K562 (cell line): ENCODE measurements around the gene ENDOD1. TPM values are rescaled to one million over a fixed set of nuclear protein-coding genes. Genes with fewer than 3 reads are reported as not detected.

ENCODE experiments used
- CBX5 ChIP-seq: IDR thresholded peaks from 2 replicates; pipeline ENCODE4 v1.6.1; 2014; ENCODE audit warnings: low read depth, borderline replicate concordance
- CREB1 ChIP-seq, 2 experiments: sonication (generic) in 1 of 2; formaldehyde crosslinking in 1 of 2; IDR thresholded peaks; 2 replicates each; pipeline versions ENCODE4 v1.6.1 to v1.8.0; 2012 to 2022; ENCODE audit warnings: inconsistent platforms in 1 of 2, mild to moderate bottlenecking in 1 of 2, missing genetic modification reagents in 1 of 2, moderate library complexity in 1 of 2
- DPF2 ChIP-seq: fragments of 450-650 bp; IDR thresholded peaks from 2 replicates; pipeline ENCODE4 v1.6.1; 2016
- E2F3 ChIP-seq: fragments of 250-450 bp; sonication (Bioruptor Pico); IDR thresholded peaks from 2 replicates; pipeline ENCODE4 v1.4.0; 2020; ENCODE audit warnings: mild to moderate bottlenecking
- GATAD2B ChIP-seq: fragments of 450-650 bp; IDR thresholded peaks from 2 replicates; pipeline ENCODE4 v1.6.1; 2017; ENCODE audit warnings: mild to moderate bottlenecking, borderline replicate concordance
- KAT8 ChIP-seq: fragments of 450-650 bp; IDR thresholded peaks from 2 replicates; pipeline ENCODE4 v1.6.1; 2016; ENCODE audit warnings: low read depth, mild to moderate bottlenecking
- KLF10 ChIP-seq: fragments of 250-450 bp; sonication (Bioruptor Pico); IDR thresholded peaks from 2 replicates; pipeline ENCODE4 v1.6.1; 2021; ENCODE audit warnings: matching md5 sums
- KLF16 ChIP-seq: IDR thresholded peaks from 2 replicates; pipeline ENCODE4 v1.6.1; 2016; ENCODE audit warnings: antibody characterized with exemption
- MIER1 ChIP-seq: fragments of 450-650 bp; IDR thresholded peaks from 2 replicates; pipeline ENCODE4 v1.6.1; 2016; ENCODE audit warnings: antibody characterized with exemption, mild to moderate bottlenecking, low read depth
- SMARCA4 ChIP-seq: fragments of 450-650 bp; IDR thresholded peaks from 2 replicates; pipeline ENCODE4 v1.6.1; 2016
- TARDBP ChIP-seq: fragments of 450-650 bp; IDR thresholded peaks from 2 replicates; pipeline ENCODE4 v1.6.1; 2016
- ZBTB11 ChIP-seq, 3 experiments: fragments of 200-800 bp in 1 of 3; fragments of 250-450 bp in 1 of 3; fragments of 450-650 bp in 1 of 3; sonication (Bioruptor Pico) in 1 of 3; sonication (Bioruptor generic) in 1 of 3; formaldehyde crosslinking in 1 of 3; IDR thresholded peaks; 2 replicates each; pipeline versions ENCODE4 v1.6.1 to v1.8.0; 2016 to 2022; ENCODE audit warnings: mild to moderate bottlenecking in 2 of 3, missing genetic modification characterization in 2 of 3, missing compliant biosample characterization in 1 of 3, moderate library complexity in 1 of 3
- ZNF274 ChIP-seq: IDR thresholded peaks from 2 replicates; pipeline ENCODE4 v1.6.1; 2011; ENCODE audit warnings: low read depth, mild to moderate bottlenecking, low read length, moderate library complexity, borderline replicate concordance
- ZNF316 ChIP-seq: fragments of 450-650 bp; IDR thresholded peaks from 2 replicates; pipeline ENCODE4 v1.6.1; 2016
- ZNF318 ChIP-seq, 2 experiments: fragments of 450-650 bp; IDR thresholded peaks; 2 replicates each; pipeline ENCODE4 v1.6.1; 2016; ENCODE audit warnings: mild to moderate bottlenecking in 2 of 2, borderline replicate concordance in 1 of 2, low read depth in 1 of 2, moderate library complexity in 1 of 2
- polyA plus RNA-seq, 8 experiments: library from polyadenylated mRNA; depleted of rRNA in 4 of 8; stranded (reverse) in 5 of 8; unstranded in 3 of 8; fragments of >200 nt; fragmentation: Nextera tagmentation in 2 of 8; fragmentation: Illumina TruSeq in 1 of 8; extraction: Ambion mirVana in 2 of 8; extraction: Trizol in 1 of 8; gene quantifications; 2 replicates each; pipeline versions ENCODE4 v1.2.1 to v1.2.3, GENCODE V29; 2011 to 2014; ENCODE audit warnings: inconsistent platforms in 1 of 8, missing spikeins in 1 of 8
- total RNA-seq, 7 experiments: library from RNA; depleted of rRNA in 6 of 7; stranded (reverse); fragments of >200 nt in 6 of 7; fragmentation: Illumina TruSeq in 2 of 7; extraction: Trizol in 2 of 7; gene quantifications; 2 replicates each; pipeline versions ENCODE4 v1.2.1 to v1.2.3, GENCODE V29; 2011 to 2021; ENCODE audit warnings: low replicate concordance in 1 of 7

The ENDOD1 gene
- total and polyA plus RNA-seq, 9 of the 15 experiments (the other 6 are each of a cell fraction or from before 2014, with no cell fraction given), result 4.2 to 11.8 (median 9.3) TPM

- TF ChIP-seq ZNF318 (IDR thresholded peaks at IDR 0.05; ENCODE audit: borderline replicate concordance in 1 of 2, low read depth in 1 of 2), result peak in 1 of 2 experiments; percentile 68; a peak in 2 of 4 replicates
- TF ChIP-seq ZNF274, result peak; percentile 88; the same call in 1 of the 2 replicates
- no peak for TF ChIP-seq E2F3 (CRISPR knock-in tag)
- no peak for TF ChIP-seq KLF10
- TF ChIP-seq CBX5, result peak; percentile 40; the same call in 1 of the 2 replicates
- 0 out of 2 replicates have a peak, but pooled peaks have one; percentile 28 for TF ChIP-seq MIER1
- TF ChIP-seq ZNF316, result no peak; the same call in 1 of the 2 replicates
- peak; percentile 98 for TF ChIP-seq DPF2
- TF ChIP-seq SMARCA4, result peak; percentile 98
- TF ChIP-seq GATAD2B, result peak; percentile 58; the same call in 1 of the 2 replicates
- peak; percentile 83 for TF ChIP-seq CREB1 (IDR thresholded peaks at IDR 0.05)
- TF ChIP-seq CREB1 (CRISPR knock-in tag; IDR thresholded peaks at IDR 0.05), result peak; percentile 38; the same call in 1 of the 2 replicates
- TF ChIP-seq ZBTB11 (CRISPR knock-in tag; IDR thresholded peaks at IDR 0.05), result peak in 1 of 3 experiments; percentile 89; a peak in 2 of 6 replicates
- peak; percentile 96 for TF ChIP-seq TARDBP
- peak; percentile 99 for TF ChIP-seq KLF16
- TF ChIP-seq KAT8, result no peak
Observed at GRCh38 chr11:95152876-95153856, 63.5 kb downstream of the ENDOD1 start (continued).
